Measurements from ENCODE around the gene ADM. TPM values are rescaled to one million over a fixed set of nuclear protein-coding genes. Genes with fewer than 3 reads are reported as not detected.

Gene ADM
- polyA plus RNA-seq, 3 donors: 11.1 to 12.5 (median 11.6) TPM

DNA sequence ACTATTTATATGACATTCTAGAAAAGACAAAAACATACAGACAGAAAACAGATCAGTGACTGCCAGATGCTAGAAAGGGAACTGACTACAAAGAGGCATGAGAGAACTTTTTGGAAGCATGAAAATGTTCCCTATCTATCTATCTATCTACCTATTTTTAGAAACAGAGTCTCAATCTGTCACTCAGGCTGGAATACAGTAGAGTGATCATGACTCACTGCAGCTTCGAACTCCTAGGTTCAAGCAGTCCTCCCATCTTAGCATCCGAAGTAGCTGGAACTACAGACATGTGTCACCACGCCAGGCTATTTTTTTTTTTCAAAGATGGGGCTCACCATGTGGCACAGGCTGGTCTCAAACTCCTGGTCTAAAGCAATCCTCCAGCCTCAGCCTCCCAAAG lies 17.7 kb upstream of the ADM start:
- DNase-seq (ENCODE audit: extremely low read depth in 1 of 11, low read depth in 9 of 11, low spot score in 4 of 11): no peak

DNA sequence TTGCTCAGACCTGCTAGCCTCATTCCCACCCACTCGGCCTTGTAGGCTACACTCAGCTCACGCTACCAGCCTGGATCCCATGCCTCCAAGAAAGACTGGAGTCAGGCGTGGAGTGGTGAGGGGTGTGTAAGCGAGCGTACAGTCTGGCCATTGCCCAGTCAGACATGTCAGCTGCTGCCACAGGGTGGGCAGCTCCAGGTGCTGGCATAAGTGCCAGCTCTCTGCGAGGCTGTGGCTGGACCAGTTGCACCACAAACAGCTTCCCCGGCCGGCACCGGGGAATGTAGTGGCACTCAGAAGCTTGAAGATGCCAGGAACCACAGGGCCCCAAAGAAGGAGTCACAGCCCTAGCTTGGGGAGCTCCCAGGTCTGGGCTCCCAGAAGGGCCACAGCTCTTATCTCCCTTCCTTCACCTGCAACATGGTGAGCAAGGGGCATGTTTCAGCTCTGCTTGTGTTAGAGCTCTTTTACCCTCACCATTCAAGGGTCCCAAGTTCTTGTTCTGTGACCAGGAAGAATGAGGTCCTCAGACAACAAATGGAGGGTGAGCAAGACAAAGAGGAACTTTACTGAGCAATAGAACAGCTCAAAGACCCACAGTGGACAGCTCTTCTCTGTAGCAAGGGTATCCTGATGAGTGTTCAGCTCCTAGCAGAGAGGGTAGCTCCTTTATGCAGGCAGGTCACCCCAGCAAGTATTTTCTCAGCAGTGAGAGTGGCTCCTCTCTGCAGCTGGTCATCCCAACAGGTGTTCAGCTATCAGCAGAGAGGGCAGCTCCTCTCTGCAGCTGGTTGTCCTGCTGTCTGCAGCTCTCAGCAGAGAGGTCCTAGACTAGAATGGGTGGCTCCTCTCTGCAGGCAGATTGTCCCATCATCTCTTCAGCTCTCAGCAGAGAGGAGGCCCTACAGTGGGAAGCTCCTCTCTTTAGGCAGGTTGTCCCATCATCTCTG lies 16.8 kb upstream of the ADM start:
- DNase-seq (ENCODE audit: extremely low read depth in 1 of 11, low read depth in 9 of 11, low spot score in 4 of 11): no peak

DNA sequence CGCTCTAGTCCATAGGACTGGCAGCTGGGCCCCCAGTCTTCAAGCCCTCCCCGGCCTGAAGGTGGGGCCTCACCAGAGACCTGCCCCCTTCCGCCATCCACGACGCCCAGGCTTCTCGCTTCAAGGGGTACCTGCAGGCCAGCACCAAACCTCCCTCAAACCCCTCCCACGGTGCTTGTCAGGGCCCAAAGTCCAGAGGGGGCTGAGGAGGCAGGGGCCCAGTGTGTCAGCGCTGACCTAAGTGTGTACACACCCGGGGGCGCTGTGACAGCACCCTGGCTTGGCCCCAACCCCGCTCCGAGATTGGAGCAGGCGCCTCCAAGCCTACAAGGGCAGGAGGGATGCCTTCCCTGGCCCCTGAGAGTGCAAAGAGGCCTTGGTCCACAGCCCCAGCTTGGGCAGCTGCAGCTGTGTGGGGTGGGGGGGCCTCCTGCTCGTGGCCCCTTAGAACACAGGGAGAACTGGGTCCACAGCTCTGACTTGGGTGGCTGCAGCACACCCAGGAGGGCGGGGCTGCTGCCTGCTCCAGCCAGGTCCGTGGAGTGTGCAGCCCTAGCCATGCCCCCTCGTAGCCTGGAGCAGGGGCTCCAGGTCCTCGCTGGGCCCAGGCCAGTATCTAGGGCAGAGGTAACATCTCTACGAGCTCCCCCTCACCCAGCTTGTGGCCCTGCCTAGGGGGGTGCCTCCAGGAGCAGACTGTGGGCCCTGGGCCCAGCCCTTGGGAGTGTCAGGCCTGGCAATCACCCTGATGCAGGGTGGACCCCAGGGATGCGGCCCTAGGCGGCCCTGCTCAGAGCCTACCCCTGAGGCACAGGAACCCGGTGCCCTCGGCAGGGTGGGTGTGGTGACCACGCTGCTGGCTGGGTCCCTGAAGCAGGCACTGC lies 15.8 kb upstream of the ADM start:
- DNase-seq (ENCODE audit: extremely low read depth in 1 of 11, low read depth in 9 of 11, low spot score in 4 of 11): no peak

DNA sequence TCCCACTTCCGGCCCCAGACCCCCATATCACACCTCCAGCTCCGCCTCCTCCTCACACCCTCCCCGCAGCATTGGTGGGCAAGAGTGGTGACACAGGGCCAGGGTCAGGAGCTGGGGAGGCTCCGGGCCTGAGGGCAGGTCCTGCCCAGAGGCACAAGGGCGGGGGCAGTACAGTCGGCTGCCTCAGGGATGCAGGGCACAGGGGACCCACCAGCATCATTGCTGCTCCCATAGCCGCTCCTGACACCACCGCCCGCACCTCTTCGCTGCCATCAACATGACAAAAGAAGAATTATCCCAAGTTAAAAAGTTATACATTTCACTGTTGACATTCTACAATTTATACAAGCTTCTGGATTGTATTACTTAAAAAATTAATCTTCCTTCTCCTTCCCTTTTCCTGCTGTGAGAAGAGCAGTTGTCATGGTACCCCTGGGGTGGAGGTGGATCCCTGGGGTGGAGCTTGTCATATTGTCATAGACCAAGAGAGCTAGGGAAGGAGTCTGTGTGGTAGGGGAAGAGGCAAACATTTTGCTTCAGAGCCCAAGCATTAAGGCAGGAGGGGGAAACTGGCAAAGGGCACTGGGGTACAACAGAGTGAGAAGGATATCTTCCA lies 15.0 kb upstream of the ADM start:
- no peak for DNase-seq (ENCODE audit: extremely low read depth in 1 of 11, low read depth in 9 of 11, low spot score in 4 of 11)

GRCh38 chr11:10291801-10292638 lies 12.9 kb upstream of the ADM start:
- DNase-seq (ENCODE audit: extremely low read depth in 1 of 11, low read depth in 9 of 11, low spot score in 4 of 11): no peak

GRCh38 chr11:10293423-10294289 lies 11.2 kb upstream of the ADM start, which contains the start of gene SBF2:
SBF2 (minus strand) TSS chr11:10294219; CDS start chr11:10294069, 150 bp downstream.
- peak in 6 of 11 donors; percentile 74 to 82 (median 78) for DNase-seq (ENCODE audit: extremely low read depth in 1 of 11, low read depth in 9 of 11, low spot score in 4 of 11)

DNA sequence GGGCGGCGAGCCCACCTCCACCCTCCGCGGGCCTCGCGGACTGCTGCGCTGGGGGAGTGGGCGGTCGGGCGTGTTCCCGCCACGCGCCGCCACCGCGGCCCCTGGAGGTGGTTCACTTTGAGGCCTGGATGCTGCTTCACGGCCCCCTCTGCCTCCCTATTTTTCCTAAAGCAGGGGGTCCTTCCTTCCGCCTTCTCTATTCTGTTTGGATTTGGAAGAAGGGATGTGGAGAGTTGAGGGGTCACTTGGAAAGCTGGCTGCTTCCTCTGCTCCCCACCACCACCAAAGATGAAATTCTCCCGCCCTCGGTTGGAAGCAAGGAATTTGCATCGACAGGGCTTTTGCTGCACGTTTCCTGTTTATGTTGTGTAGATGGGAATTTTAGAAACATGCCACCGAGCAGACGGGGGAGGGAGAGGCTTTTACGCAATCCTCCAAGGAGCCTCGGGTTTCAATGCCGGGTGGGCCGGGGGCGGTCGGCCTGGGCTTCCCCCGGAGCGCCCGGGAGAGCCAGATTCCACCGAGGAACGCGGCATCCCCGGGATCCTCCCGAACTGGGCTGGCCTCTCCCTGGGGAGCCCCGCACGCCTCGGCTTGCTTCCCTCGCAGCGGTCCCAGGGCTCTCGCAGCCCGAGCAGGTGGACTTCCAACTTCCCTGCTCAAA lies 10.5 kb upstream of the ADM start:
- DNase-seq (ENCODE audit: extremely low read depth in 1 of 11, low read depth in 9 of 11, low spot score in 4 of 11): peak in 5 of 11 donors; percentile 61 to 77 (median 70)

- DNase-seq (ENCODE audit: extremely low read depth in 1 of 11, low read depth in 9 of 11, low spot score in 4 of 11): no peak
Measured at GRCh38 chr11:10295064-10295901, 9.6 kb upstream of the ADM start.

DNA sequence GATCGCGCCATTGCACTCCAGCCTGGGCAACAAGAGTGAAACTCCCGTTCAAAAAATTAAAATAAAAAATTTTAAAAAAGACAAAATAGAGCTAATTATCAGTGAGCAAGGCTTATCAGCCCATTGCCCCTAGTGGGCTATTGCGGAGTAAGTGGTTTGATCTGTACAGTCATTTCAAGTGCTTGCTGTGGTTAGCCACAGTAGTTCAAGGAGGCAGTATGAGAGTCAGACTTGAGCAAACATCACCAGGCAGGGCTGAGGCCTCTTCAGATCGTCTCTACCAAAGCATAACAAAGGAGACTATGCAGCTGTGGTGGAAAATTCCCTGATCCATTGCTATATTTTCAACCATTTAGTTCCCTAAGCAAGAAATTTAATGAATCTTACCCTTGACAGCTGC lies 6.5 kb upstream of the ADM start:
- DNase-seq (ENCODE audit: extremely low read depth in 1 of 11, low read depth in 9 of 11, low spot score in 4 of 11): no peak

- peak in 1 of 11 donors; percentile 25 for DNase-seq (ENCODE audit: extremely low read depth in 1 of 11, low read depth in 9 of 11, low spot score in 4 of 11)
Measured at GRCh38 chr11:10301656-10302358, 3.1 kb upstream of the ADM start.

GRCh38 chr11:10302359-10302743 lies 2.5 kb upstream of the ADM start:
- peak in 2 of 11 donors; percentile 30 to 35 for DNase-seq (ENCODE audit: extremely low read depth in 1 of 11, low read depth in 9 of 11, low spot score in 4 of 11)

- DNase-seq (ENCODE audit: extremely low read depth in 1 of 11, low read depth in 9 of 11, low spot score in 4 of 11): peak in 4 of 11 donors; percentile 64 to 75 (median 66)
Measured at GRCh38 chr11:10302744-10303557, 1.9 kb upstream of the ADM start.

DNA sequence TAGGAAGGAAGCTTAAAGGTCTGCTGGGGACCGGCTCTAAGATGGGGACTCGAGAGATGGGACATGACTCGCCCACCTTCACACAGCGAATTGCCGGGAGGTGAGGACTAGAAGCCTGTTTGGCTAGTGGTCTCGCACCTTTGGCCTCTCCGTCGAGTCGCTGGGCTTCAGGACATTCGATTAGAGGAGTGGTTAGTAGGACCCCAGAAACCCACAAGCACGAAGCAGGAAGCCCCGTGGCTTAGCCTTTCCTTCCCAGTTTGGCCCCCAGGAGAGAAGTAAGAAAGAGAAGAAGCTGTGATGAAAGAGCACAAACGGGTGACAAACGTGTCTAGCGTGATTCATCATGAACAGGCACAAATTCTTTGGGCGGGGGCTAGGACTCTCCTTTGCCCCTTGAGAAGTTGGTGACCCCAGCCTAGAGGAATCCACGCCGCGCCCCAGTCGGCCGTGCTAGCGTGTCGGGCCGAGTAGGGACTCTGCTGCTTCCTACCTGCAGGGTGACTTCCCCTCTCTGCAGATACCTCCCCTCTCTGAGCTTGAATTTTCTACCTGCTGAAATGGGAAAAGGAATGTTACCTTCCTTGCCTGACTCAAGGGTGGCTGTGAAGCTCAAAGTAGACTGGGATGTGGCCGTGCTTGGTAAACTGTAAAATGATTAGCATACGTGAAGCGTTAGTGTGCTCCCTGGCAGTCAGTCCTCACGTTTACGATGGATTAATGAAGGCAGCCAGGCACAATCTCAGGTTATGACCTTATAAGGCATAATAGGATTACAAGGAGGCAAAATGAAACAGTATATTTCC lies 1.1 kb upstream of the ADM start:
- DNase-seq (ENCODE audit: extremely low read depth in 1 of 11, low read depth in 9 of 11, low spot score in 4 of 11): no peak

Data from renal cortex interstitium (tissue), 11 donors.